SIG-M5 treated with dmso at 0.1 percent for 504 hours (cell line): ENCODE data around the gene PRSS33.

Experiments
- DNase-seq: peaks from one replicate; lab custom pipeline; 2025; ENCODE audit not compliant: unreplicated experiment; lab: John Stamatoyannopoulos, UW

The PRSS33 gene

GRCh38 chr16:2777903-2778629 is 9.3 kb downstream of the PRSS33 start:
- DNase-seq = no peak

GRCh38 chr16:2777231-2777902 is 10.0 kb downstream of the PRSS33 start, which contains the start of gene ELOB:
Gene ELOB (minus strand): TSS chr16:2777280. CDS start chr16:2777239, 41 bp downstream.
- DNase-seq = peak; percentile 75

GRCh38 chr16:2776500-2777139 is 10.7 kb downstream of the PRSS33 start:
- DNase-seq = no peak

- no peak for DNase-seq
Measured at GRCh38 chr16:2775765-2776499, 11.4 kb downstream of the PRSS33 start.

GRCh38 chr16:2775131-2775716 is 12.1 kb downstream of the PRSS33 start:
- DNase-seq = no peak

GRCh38 chr16:2774161-2774891 is 13.0 kb downstream of the PRSS33 start:
- DNase-seq = no peak

- no peak for DNase-seq
Measured at GRCh38 chr16:2773188-2773968, 14.0 kb downstream of the PRSS33 start.

GRCh38 chr16:2771496-2772402 is 15.6 kb downstream of the PRSS33 start:
- DNase-seq = no peak

GRCh38 chr16:2770057-2770951 is 17.1 kb downstream of the PRSS33 start:
- peak; percentile 20 for DNase-seq

GRCh38 chr16:2769675-2770056 is 17.7 kb downstream of the PRSS33 start:
- no peak for DNase-seq

GRCh38 chr16:2769100-2769529 is 18.2 kb downstream of the PRSS33 start:
- DNase-seq = no peak

GRCh38 chr16:2768403-2769089 is 18.8 kb downstream of the PRSS33 start:
- DNase-seq = no peak

GRCh38 chr16:2767891-2768290 is 19.5 kb downstream of the PRSS33 start:
- DNase-seq = no peak

GRCh38 chr16:2767140-2767731 is 20.1 kb downstream of the PRSS33 start:
- DNase-seq = no peak

GRCh38 chr16:2766430-2767139 is 20.8 kb downstream of the PRSS33 start:
- no peak for DNase-seq
